Endodermal cell (in vitro differentiated cells): ENCODE measurements around the gene PTPRQ. TPM values are rescaled to one million over a fixed set of nuclear protein-coding genes. Genes with fewer than 3 reads are reported as not detected.
A peak's percentile ranks its signal among the peaks of the same experiment; 100 is the strongest.

Experiments
- DNase-seq: peaks from one replicate; pipeline ENCODE4 v3.0.0-alpha.2; 2017
- H3K27ac ChIP-seq: 2 replicates; pipeline ENCODE4 v1.5.1; 2013; ENCODE audit warnings: mild to moderate bottlenecking, low read depth, low read length, moderate library complexity
- H3K27me3 ChIP-seq: 2 replicates; pipeline ENCODE4 v1.6.1; 2013; ENCODE audit warnings: mild to moderate bottlenecking, low read length, moderate library complexity; ENCODE audit not compliant: insufficient read depth, control insufficient read depth, poor library complexity, severe bottlenecking
- H3K36me3 ChIP-seq: 2 replicates; pipeline ENCODE4 v1.7.0; 2013; ENCODE audit warnings: mild to moderate bottlenecking, low read length, moderate library complexity; ENCODE audit not compliant: control insufficient read depth, insufficient read depth
- H3K4me1 ChIP-seq: one replicate; pipeline ENCODE4 v1.7.0; 2013; ENCODE audit warnings: low read length; ENCODE audit not compliant: control insufficient read depth, insufficient read depth
- H3K4me3 ChIP-seq: 2 replicates; pipeline ENCODE4 v1.5.1; 2013; ENCODE audit warnings: mild to moderate bottlenecking, low read length, moderate library complexity
- H3K9ac ChIP-seq: 2 replicates; pipeline ENCODE4 v1.6.1; 2013; ENCODE audit warnings: mild to moderate bottlenecking, low read length, moderate library complexity; ENCODE audit not compliant: poor library complexity, severe bottlenecking; ENCODE audit errors: extremely low read depth
- H3K9me3 ChIP-seq: 2 replicates; pipeline ENCODE4 v1.6.1; 2013; ENCODE audit warnings: mild to moderate bottlenecking, low read length, moderate library complexity; ENCODE audit not compliant: control insufficient read depth
- H3K27ac Mint-ChIP-seq: 2 replicates; pipeline ENCODE4 v1.8.0; 2020; ENCODE audit warnings: mixed read lengths
- H3K27me3 Mint-ChIP-seq: 2 replicates; pipeline ENCODE4 v1.8.0; 2021; ENCODE audit warnings: mild to moderate bottlenecking, mixed read lengths; ENCODE audit not compliant: insufficient read depth
- H3K36me3 Mint-ChIP-seq: 2 replicates; pipeline ENCODE4 v1.8.0; 2020; ENCODE audit warnings: low read depth, mixed read lengths
- H3K4me1 Mint-ChIP-seq: 2 replicates; pipeline ENCODE4 v1.8.0; 2020; ENCODE audit warnings: mixed read lengths
- H3K4me3 Mint-ChIP-seq: 2 replicates; pipeline ENCODE4 v1.8.0; 2020; ENCODE audit warnings: mild to moderate bottlenecking, moderate library complexity, mixed read lengths
- H3K9me3 Mint-ChIP-seq: 2 replicates; pipeline ENCODE4 v1.8.0; 2020; ENCODE audit warnings: mild to moderate bottlenecking, mixed read lengths
- WGBS, 2 experiments: methylation state at CpG; one replicate each; pipeline versions ENCODE4 v1.1.5 to v1.1.7; 2013; ENCODE audit warnings: missing lambda C conversion rate in 2 of 2, mixed read lengths in 1 of 2; ENCODE audit not compliant: insufficient coverage in 1 of 2, insufficient read length in 1 of 2; 5-methylcytosine and 5-hydroxymethylcytosine counted together
- total RNA-seq, 2 donors: library from RNA; stranded (reverse); fragmentation: NEBNext Ultra II Directional in 1 of 2; extraction: Animal tissue kit (Norgen Biotek cat#: 25700) in 1 of 2; gene quantifications; 2 replicates in 1 of 2; 3 replicates in 1 of 2; pipeline ENCODE4 v1.2.1, GENCODE V29; 2021
- TF ChIP-seq, protein P1 (sequence below): fragments of 200-600 bp; sonication (generic); conservative IDR thresholded peaks from 2 replicates; pipeline ENCODE4 v1.5.0; 2021; ENCODE audit warnings: antibody characterized with exemption, mild to moderate bottlenecking

Gene PTPRQ
- total RNA-seq, 2 donors from 2014 or later: 0.13 TPM; not detected in 1

DNA sequence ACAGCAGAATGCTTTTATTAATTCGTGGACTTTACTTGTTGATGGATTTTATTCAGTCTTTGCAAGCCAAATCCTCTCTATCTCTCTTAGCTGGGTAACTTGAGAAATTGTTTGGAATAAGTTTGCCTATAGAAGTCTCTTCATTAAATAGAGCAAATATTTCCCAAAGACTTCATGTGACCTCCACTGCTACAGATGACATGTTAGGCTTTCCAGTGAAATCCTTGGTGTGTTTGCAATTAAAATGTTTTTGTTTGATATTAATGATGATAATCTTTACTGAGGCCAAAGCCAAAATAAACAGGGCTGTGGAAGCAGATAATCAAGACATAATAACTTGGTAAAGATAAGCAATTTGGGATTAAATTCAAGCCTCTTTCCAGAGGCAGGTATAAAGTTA, 267.8 kb downstream of the PTPRQ start:
- H3K27me3 Mint-ChIP-seq: peaks cover 62% of the 10 kb centered on the region
- no peak overlapping the region for H3K4me3 Mint-ChIP-seq
- 75% methylated on average over 1 of the region's 1 CpG; no CpG with 5 or more reads in 1 of the 2 experiments for WGBS, 2 experiments
- no peak overlapping the region for H3K27ac Mint-ChIP-seq
- H3K36me3 Mint-ChIP-seq: no peaks in the 10 kb centered on the region
- no peak overlapping the region for H3K27ac ChIP-seq
- H3K9me3 ChIP-seq: no peaks in the 10 kb centered on the region
- H3K36me3 ChIP-seq: no peaks in the 10 kb centered on the region
- DNase-seq: no peak
- no peak overlapping the region for H3K9ac ChIP-seq
- no peaks in the 10 kb centered on the region for H3K9me3 Mint-ChIP-seq
- TF ChIP-seq, protein P1, sequence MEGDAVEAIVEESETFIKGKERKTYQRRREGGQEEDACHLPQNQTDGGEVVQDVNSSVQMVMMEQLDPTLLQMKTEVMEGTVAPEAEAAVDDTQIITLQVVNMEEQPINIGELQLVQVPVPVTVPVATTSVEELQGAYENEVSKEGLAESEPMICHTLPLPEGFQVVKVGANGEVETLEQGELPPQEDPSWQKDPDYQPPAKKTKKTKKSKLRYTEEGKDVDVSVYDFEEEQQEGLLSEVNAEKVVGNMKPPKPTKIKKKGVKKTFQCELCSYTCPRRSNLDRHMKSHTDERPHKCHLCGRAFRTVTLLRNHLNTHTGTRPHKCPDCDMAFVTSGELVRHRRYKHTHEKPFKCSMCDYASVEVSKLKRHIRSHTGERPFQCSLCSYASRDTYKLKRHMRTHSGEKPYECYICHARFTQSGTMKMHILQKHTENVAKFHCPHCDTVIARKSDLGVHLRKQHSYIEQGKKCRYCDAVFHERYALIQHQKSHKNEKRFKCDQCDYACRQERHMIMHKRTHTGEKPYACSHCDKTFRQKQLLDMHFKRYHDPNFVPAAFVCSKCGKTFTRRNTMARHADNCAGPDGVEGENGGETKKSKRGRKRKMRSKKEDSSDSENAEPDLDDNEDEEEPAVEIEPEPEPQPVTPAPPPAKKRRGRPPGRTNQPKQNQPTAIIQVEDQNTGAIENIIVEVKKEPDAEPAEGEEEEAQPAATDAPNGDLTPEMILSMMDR: no peak
- H3K4me1 Mint-ChIP-seq: peaks cover 61% of the 10 kb centered on the region
- peaks cover 58% of the 10 kb centered on the region for H3K27me3 ChIP-seq
- peaks cover 9% of the 10 kb centered on the region for H3K4me1 ChIP-seq
- no peak overlapping the region for H3K4me3 ChIP-seq

- peaks cover 62% of the 10 kb centered on the region for H3K27me3 Mint-ChIP-seq
- H3K36me3 Mint-ChIP-seq: no peaks in the 10 kb centered on the region
- peaks cover 58% of the 10 kb centered on the region for H3K4me1 Mint-ChIP-seq
- TF ChIP-seq, protein P1: no peak
- H3K9ac ChIP-seq: no peak overlapping the region
- no peak overlapping the region for H3K4me3 Mint-ChIP-seq
- no peak for DNase-seq
- no peak overlapping the region for H3K27ac Mint-ChIP-seq
- H3K27ac ChIP-seq: no peak overlapping the region
- no peaks in the 10 kb centered on the region for H3K9me3 ChIP-seq
- peaks cover 48% of the 10 kb centered on the region for H3K27me3 ChIP-seq
- no peaks in the 10 kb centered on the region for H3K36me3 ChIP-seq
- H3K9me3 Mint-ChIP-seq: no peaks in the 10 kb centered on the region
- H3K4me1 ChIP-seq: peaks cover 9% of the 10 kb centered on the region
- no peak overlapping the region for H3K4me3 ChIP-seq
These were observed 268.8 kb downstream of the PTPRQ start for GRCh38 chr12:80712866-80713265.

- H3K9me3 Mint-ChIP-seq: no peaks in the 10 kb centered on the region
- Histone ChIP-seq H3K4me3 (peak overlapping the region; percentile 62), H3K9me3 (no peaks in the 10 kb centered on the region), H3K4me1 (peaks cover 9% of the 10 kb centered on the region), H3K27me3 (peaks cover 42% of the 10 kb centered on the region), H3K36me3 (no peaks in the 10 kb centered on the region), H3K27ac (no peak overlapping the region), H3K9ac (no peak overlapping the region)
- H3K36me3 Mint-ChIP-seq: no peaks in the 10 kb centered on the region
- DNase-seq: no peak
- H3K27me3 Mint-ChIP-seq: peaks cover 58% of the 10 kb centered on the region
- TF ChIP-seq, protein P1: no peak
- peak overlapping the region; percentile 53 for H3K4me3 Mint-ChIP-seq
- H3K27ac Mint-ChIP-seq: no peak overlapping the region
- 71 to 78% methylated on average over 3 of the region's 4 CpGs for WGBS, 2 experiments
- H3K4me1 Mint-ChIP-seq: peaks cover 56% of the 10 kb centered on the region
These were observed 269.4 kb downstream of the PTPRQ start for GRCh38 chr12:80713419-80713818.
